ENCODE data around the gene NPHS2.

NPHS2 gene

GRCh38 chr1:179587336-179587735 lies 11.6 kb upstream of the NPHS2 start:
- no peak overlapping the region for H3K4me3 ChIP-seq
- TF ChIP-seq CTCF (IDR thresholded peaks at IDR 0.05) = no peak
- H3K36me3 ChIP-seq = no peaks in the 10 kb centered on the region
- peaks cover 0 to 6% (median 0%) of the 10 kb centered on the region in 3 donors for H3K9me3 ChIP-seq
- no peak for DNase-seq
- intact Hi-C loops (cut with DNase I; ENCODE audit: low total_unique reads) = no loop called here
- peaks cover 0 to 13% of the 10 kb centered on the region in 2 donors for H3K27me3 ChIP-seq
- H3K4me1 ChIP-seq = peaks cover 0 to 20% (median 4%) of the 10 kb centered on the region in 4 donors
- H3K27ac ChIP-seq = peak overlapping the region in 1 of 2 donors; percentile 90

GRCh38 chr1:179586107-179586823 lies 10.5 kb upstream of the NPHS2 start:
- H3K4me1 ChIP-seq = peaks cover 0 to 14% (median 0%) of the 10 kb centered on the region in 4 donors
- TF ChIP-seq CTCF (IDR thresholded peaks at IDR 0.05) = peak; percentile 41 to 56
- peaks cover 0 to 2% of the 10 kb centered on the region in 2 donors for H3K27me3 ChIP-seq
- intact Hi-C loops (cut with DNase I; ENCODE audit: low total_unique reads) = no loop called here
- H3K36me3 ChIP-seq = no peaks in the 10 kb centered on the region
- H3K9me3 ChIP-seq = peaks cover 0 to 6% (median 0%) of the 10 kb centered on the region in 3 donors
- H3K4me3 ChIP-seq = peak overlapping the region; percentile 49 to 55
- H3K27ac ChIP-seq = peak overlapping the region; percentile 90
- DNase-seq = peak; percentile 62 to 81

GRCh38 chr1:179583771-179584320 lies 8.1 kb upstream of the NPHS2 start:
- Histone ChIP-seq H3K27ac (no peak overlapping the region), H3K27me3 (no peaks in the 10 kb centered on the region), H3K36me3 (no peaks in the 10 kb centered on the region), H3K9me3 (peaks cover 0 to 6% (median 0%) of the 10 kb centered on the region in 3 donors), H3K4me1 (peaks cover 0 to 13% (median 0%) of the 10 kb centered on the region in 4 donors), H3K4me3 (no peak overlapping the region)
- DNase-seq = no peak
- TF ChIP-seq CTCF (IDR thresholded peaks at IDR 0.05) = no peak
- intact Hi-C loops (cut with DNase I; ENCODE audit: low total_unique reads) = no loop called here

- TF ChIP-seq CTCF (IDR thresholded peaks at IDR 0.05) = no peak
- H3K27me3 ChIP-seq = peaks cover 0 to 46% of the 10 kb centered on the region in 2 donors
Observed at GRCh38 chr1:179576509-179576908, 761 bp upstream of the NPHS2 start.

GRCh38 chr1:179558078-179558477 lies 17.7 kb downstream of the NPHS2 start:
- DNase-seq = no peak
- no peaks in the 10 kb centered on the region for H3K36me3 ChIP-seq

More at GRCh38 chr1:179576509-179576908, 761 bp upstream of the NPHS2 start:
- no peaks in the 10 kb centered on the region for H3K36me3 ChIP-seq
- H3K4me3 ChIP-seq = no peak overlapping the region
- DNase-seq = no peak
- intact Hi-C loops (cut with DNase I; ENCODE audit: low total_unique reads) = no loop called here
- H3K4me1 ChIP-seq = peaks cover 0 to 9% (median 6%) of the 10 kb centered on the region in 4 donors
- H3K27ac ChIP-seq = no peak overlapping the region
- no peaks in the 10 kb centered on the region for H3K9me3 ChIP-seq

More at GRCh38 chr1:179558078-179558477, 17.7 kb downstream of the NPHS2 start:
- Histone ChIP-seq H3K27ac (no peak overlapping the region), H3K4me1 (no peaks in the 10 kb centered on the region), H3K4me3 (no peak overlapping the region), H3K27me3 (no peaks in the 10 kb centered on the region), H3K9me3 (no peaks in the 10 kb centered on the region)
- intact Hi-C loops (cut with DNase I; ENCODE audit: low total_unique reads) = no loop called here
- no peak for TF ChIP-seq CTCF (IDR thresholded peaks at IDR 0.05)

Data from tibial artery (tissue), 4 donors.